Adrenal gland (tissue), 12 donors: ENCODE data around the gene SSC5D. TPM values are rescaled to one million over a fixed set of nuclear protein-coding genes. Genes with fewer than 3 reads are reported as not detected.

Experiments used
- DNase-seq, 7 donors: peaks; one replicate each; pipeline ENCODE4 v3.0.0-alpha.2; 2019 to 2020
- H3K27ac ChIP-seq, 5 donors: fragments of 200-600 bp; sonication (generic) in 4 of 5; 1 replicate in 3 of 5; 2 replicates in 2 of 5; pipeline versions ENCODE4 v1.5.1 to v1.8.0; 2016 to 2020; ENCODE audit warnings: mild to moderate bottlenecking in 1 of 5
- H3K27me3 ChIP-seq: fragments of 200-600 bp; 2 replicates; pipeline ENCODE4 v1.8.0; 2021
- H3K36me3 ChIP-seq, 2 donors: fragments of 200-600 bp; replicated peaks in 1 of 2; 1 replicate in 1 of 2; 2 replicates in 1 of 2; pipeline versions ENCODE4 v1.5.1 to v1.8.0; 2018 to 2022
- H3K4me1 ChIP-seq, 2 donors: fragments of 200-600 bp; replicated peaks in 1 of 2; 1 replicate in 1 of 2; 2 replicates in 1 of 2; pipeline versions ENCODE4 v1.5.1 to v1.8.0; 2018 to 2021
- H3K4me3 ChIP-seq, 4 donors: fragments of 200-600 bp; sonication (generic) in 3 of 4; one replicate each; pipeline ENCODE4 v1.5.1; 2016 to 2018
- H3K9me3 ChIP-seq, 3 donors: fragments of 200-600 bp; sonication (generic) in 1 of 3; replicated peaks in 1 of 3; 1 replicate in 2 of 3; 2 replicates in 1 of 3; pipeline versions ENCODE4 v1.5.1 to v1.8.0; 2016 to 2021
- CTCF ChIP-seq, 6 experiments: fragments of 450-650 bp in 4 of 6; fragments of 200-600 bp in 2 of 6; sonication (generic) in 1 of 6; IDR thresholded peaks; 1 replicate in 5 of 6; 2 replicates in 1 of 6; pipeline versions ENCODE4 v1.5.1 to v1.8.0; 2016 to 2021; ENCODE audit warnings: antibody characterized with exemption in 6 of 6, mild to moderate bottlenecking in 2 of 6, moderate library complexity in 1 of 6
- POLR2A ChIP-seq, 2 donors: fragments of 450-650 bp; IDR thresholded peaks; one replicate each; pipeline ENCODE4 v1.6.1; 2017; ENCODE audit warnings: antibody characterized with exemption in 2 of 2, mild to moderate bottlenecking in 2 of 2, moderate library complexity in 1 of 2
- WGBS, 4 donors: extraction: QIAGEN DNeasy Blood & Tissue Kit in 2 of 4; methylation state at CpG; one replicate each; pipeline versions ENCODE4 v1.1.5 to v1.1.7; 2013 to 2017; 5-methylcytosine and 5-hydroxymethylcytosine counted together
- intact Hi-C, 2 donors: fragments of 100-400 bp; cut with DNase I; formaldehyde crosslinking; loops; one replicate each; pipeline versions ENCODE4 v1.14.1 to v1.15.0; 2022 to 2023
- polyA plus RNA-seq, 3 donors: library from polyadenylated mRNA; stranded (reverse); fragments of 200-250 nt in 2 of 3; fragments of 350-450 nt in 1 of 3; fragmentation: Illumina TruSeq in 1 of 3; extraction: RNeasy Lipid Tissue Mini Kit (QIAGEN cat#74804) in 1 of 3; gene quantifications; one replicate each; pipeline ENCODE4 v1.2.3, GENCODE V29; 2013 to 2014
- total RNA-seq, 9 donors: library from RNA; depleted of rRNA in 4 of 9; stranded (reverse); fragments of >200 nt in 4 of 9; fragments of 120-200 nt in 1 of 9; fragmentation: NEBNext Ultra II Directional in 1 of 9; extraction: Animal tissue kit (Norgen Biotek cat#: 25700) in 1 of 9; gene quantifications; one replicate each; pipeline versions ENCODE4 v1.1.0 to v1.2.4, GENCODE V29; 2013 to 2023
- donor health status: healthy with polysubstance abuse.
- donor health status: Bipolar disorder and iron deficiency.
- donor health status: DM: yes; HTN: yes; CAD: no.
- donor health status: DM: no; HTN: no; CAD: no.
- donor health status: DM: no; HTN: no; CAD: no.
- donor health status: DM: yes; HTN: yes; CAD: no.

Gene SSC5D
- total and polyA plus RNA-seq, 12 donors: 0.33 to 10.0 (median 4.4) TPM

GRCh38 chr19:55508120-55508519 is 19.9 kb downstream of the SSC5D start:
- WGBS, 4 donors: 69 to 73% (median 71%) methylated on average over 10 of the region's 10 CpGs
- TF ChIP-seq POLR2A (IDR thresholded peaks at IDR 0.05) (no peak), CTCF (IDR thresholded peaks at IDR 0.05) (no peak)
- no peaks in the 10 kb centered on the region for H3K27me3 ChIP-seq
- no peak overlapping the region for H3K4me3 ChIP-seq
- intact Hi-C loops: loop anchor here (5.0 to 10.0 kb wide), 2 partner anchors 363 to 371 kb away; partner anchors contain the start of gene TNNT1 (in 1 of the 2)
- H3K9me3 ChIP-seq: no peaks in the 10 kb centered on the region
- no peaks in the 10 kb centered on the region for H3K4me1 ChIP-seq
- no peak overlapping the region for H3K27ac ChIP-seq
- DNase-seq: no peak
- H3K36me3 ChIP-seq: no peaks in the 10 kb centered on the region

DNA sequence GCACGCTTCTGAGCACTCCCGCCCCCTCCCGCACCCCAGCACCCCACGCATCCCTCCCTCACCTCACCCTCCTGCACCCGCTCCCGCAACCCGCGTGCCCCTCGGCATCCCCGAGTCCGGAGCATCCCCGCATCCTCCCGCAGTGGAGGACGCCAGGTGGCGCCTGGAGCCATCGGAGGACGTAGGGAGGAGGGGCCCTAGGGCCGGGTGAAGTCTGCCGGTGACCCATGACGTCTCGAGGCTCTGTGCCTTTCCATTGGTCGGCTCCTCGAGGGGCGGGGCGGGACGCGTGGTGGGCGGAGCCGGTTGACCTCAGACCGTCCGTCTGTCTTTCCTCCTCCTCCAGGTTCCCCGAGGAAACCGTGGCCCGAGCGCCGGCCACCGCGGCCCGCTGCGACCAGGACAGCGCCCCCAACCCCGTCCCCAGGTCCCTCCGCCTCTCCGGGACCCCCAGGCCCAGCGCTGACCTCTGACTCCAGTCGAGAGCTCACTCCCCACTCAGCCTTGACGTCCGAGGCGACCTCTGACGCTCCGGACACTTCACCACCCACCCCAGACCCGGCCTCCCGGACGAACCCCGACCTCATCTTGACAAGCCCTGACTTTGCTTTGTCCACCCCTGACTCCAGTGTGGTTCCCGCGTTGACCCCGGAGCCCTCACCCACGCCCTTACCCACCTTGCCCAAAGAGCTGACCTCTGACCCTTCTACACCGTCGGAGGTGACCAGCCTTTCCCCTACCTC is 28.8 kb downstream of the SSC5D start:
- Histone ChIP-seq H3K9me3 (no peaks in the 10 kb centered on the region), H3K27ac (peak overlapping the region in 4 of 5 donors; percentile 55 to 82 (median 64)), H3K4me1 (no peaks in the 10 kb centered on the region), H3K4me3 (peak overlapping the region in 2 of 4 donors; percentile 37 to 63), H3K27me3 (no peaks in the 10 kb centered on the region), H3K36me3 (no peaks in the 10 kb centered on the region)
- 7 to 19% (median 10%) methylated on average over 24 to 61 of the region's 61 CpGs for WGBS, 4 donors
- peak in 1 of 2 donors; percentile 32 for TF ChIP-seq POLR2A (IDR thresholded peaks at IDR 0.05)
- peak; percentile 72 to 96 (median 92) for TF ChIP-seq CTCF (IDR thresholded peaks at IDR 0.05)
- intact Hi-C loops: loop anchor here (2.0 to 10.0 kb wide), 3 partner anchors 112 to 288 kb away; no protein-coding TSS in a partner anchor
- peak; percentile 92 to 97 (median 94) for DNase-seq

DNA sequence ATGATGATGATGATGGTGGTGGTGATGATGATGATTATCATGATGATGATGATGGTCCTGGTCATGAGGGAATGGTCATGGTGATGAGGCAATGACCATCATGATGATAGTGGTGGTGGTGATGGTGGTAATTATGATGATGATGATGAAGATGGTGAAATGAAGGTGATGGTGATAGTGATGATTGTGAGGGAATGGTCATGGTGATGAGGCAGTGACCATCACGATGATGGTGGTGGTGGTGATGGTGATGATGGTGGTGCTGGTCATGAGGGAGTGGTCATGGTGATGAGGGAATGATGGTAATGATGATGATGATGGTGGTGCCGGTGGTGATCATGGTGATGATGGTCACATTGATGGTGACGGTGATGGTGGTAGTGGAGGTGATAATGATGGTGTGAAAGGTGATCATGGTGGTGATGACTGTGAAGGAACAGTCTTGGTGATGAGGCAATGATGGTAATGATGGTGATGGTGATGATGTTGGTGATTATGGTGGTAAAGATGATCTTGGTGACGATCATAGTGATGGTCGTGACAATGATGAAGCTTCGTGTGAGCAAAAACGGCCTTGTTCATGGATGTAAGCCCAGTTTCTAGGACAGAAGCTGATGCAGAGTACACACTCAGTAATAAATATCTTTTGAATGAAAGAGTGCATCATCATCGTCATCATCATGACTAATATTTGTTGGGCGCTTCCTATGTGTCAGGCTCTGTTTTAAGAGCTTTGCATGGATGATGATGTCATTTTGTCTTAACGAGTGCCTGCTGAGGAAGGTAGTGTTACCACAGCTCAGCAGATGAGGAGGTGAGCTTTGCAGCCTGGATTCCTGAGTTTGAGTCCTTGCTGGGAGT is 31.4 kb downstream of the SSC5D start:
- TF ChIP-seq POLR2A (IDR thresholded peaks at IDR 0.05) (no peak), CTCF (IDR thresholded peaks at IDR 0.05) (no peak)
- 74 to 91% (median 87%) methylated on average over 10 of the region's 10 CpGs for WGBS, 4 donors
- Histone ChIP-seq H3K4me3 (no peak overlapping the region), H3K27me3 (no peaks in the 10 kb centered on the region), H3K9me3 (no peaks in the 10 kb centered on the region), H3K27ac (no peak overlapping the region), H3K4me1 (no peaks in the 10 kb centered on the region), H3K36me3 (no peaks in the 10 kb centered on the region)
- intact Hi-C loops: loop anchor here (5.0 to 10.0 kb wide), 2 partner anchors 113 to 285 kb away; no protein-coding TSS in a partner anchor
- no peak for DNase-seq

- 63 to 77% (median 76%) methylated on average over 10 to 14 of the region's 14 CpGs for WGBS, 4 donors
These were observed 32.6 kb downstream of the SSC5D start for GRCh38 chr19:55520691-55521292.

More at GRCh38 chr19:55520691-55521292, 32.6 kb downstream of the SSC5D start:
- intact Hi-C loops: no loop called here
- no peaks in the 10 kb centered on the region for H3K27me3 ChIP-seq
- no peak overlapping the region for H3K4me3 ChIP-seq
- no peak overlapping the region for H3K27ac ChIP-seq
- no peak for TF ChIP-seq CTCF (IDR thresholded peaks at IDR 0.05)
- no peak for TF ChIP-seq POLR2A (IDR thresholded peaks at IDR 0.05)
- no peaks in the 10 kb centered on the region for H3K4me1 ChIP-seq
- no peaks in the 10 kb centered on the region for H3K9me3 ChIP-seq
- no peak for DNase-seq
- no peaks in the 10 kb centered on the region for H3K36me3 ChIP-seq
